IPS-20b (cell line): ENCODE measurements around the gene MLEC.
A peak's percentile ranks its signal among the peaks of the same experiment; 100 is the strongest.

Source experiments
- H3K27ac ChIP-seq: one replicate; pipeline ENCODE4 v1.5.1; 2013; ENCODE audit warnings: low read length
- H3K27me3 ChIP-seq: 2 replicates; pipeline ENCODE4 v1.6.1; 2013; ENCODE audit warnings: mild to moderate bottlenecking, low read length, inconsistent platforms; ENCODE audit not compliant: insufficient read depth
- H3K36me3 ChIP-seq: 2 replicates; pipeline ENCODE4 v1.6.1; 2013; ENCODE audit warnings: low read depth, mild to moderate bottlenecking, inconsistent platforms, low read length, moderate library complexity; ENCODE audit not compliant: insufficient read depth
- H3K4me1 ChIP-seq: 2 replicates; pipeline ENCODE4 v1.6.1; 2013; ENCODE audit warnings: mild to moderate bottlenecking, control low read depth, inconsistent platforms, low read length, moderate library complexity; ENCODE audit not compliant: insufficient read depth
- H3K4me3 ChIP-seq: 2 replicates; pipeline ENCODE4 v1.5.1; 2013; ENCODE audit warnings: mild to moderate bottlenecking, low read length, inconsistent platforms
- H3K9ac ChIP-seq: 2 replicates; pipeline ENCODE4 v1.6.1; 2013; ENCODE audit warnings: low read depth, mild to moderate bottlenecking, inconsistent platforms, low read length, moderate library complexity
- H3K9me3 ChIP-seq: 2 replicates; pipeline ENCODE4 v1.6.1; 2013; ENCODE audit warnings: mild to moderate bottlenecking, low read depth, low read length, inconsistent platforms; ENCODE audit not compliant: insufficient read depth

Gene MLEC

DNA sequence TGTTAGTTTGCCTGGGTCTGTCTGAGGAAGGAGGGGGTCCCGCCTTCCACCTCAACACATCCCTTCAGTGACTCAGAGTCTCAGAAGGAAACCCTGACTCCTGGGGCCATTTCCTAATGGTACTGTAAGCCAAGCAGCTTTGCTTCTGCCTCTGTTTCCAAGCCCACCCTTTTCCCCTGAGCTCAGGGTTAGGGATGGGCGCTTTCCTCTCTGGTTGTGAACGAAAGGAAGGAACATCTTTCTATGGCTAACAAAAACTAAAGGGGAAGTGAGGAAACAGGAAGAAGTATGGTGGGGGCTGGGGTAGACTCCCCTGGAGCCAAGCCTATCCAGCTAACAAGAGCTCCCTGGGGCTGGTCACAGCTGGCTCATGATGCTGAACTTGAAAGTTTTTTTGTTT is 11.7 kb downstream of the MLEC start:
- Histone ChIP-seq H3K4me3 (no peak overlapping the region), H3K4me1 (peaks cover 8% of the 10 kb centered on the region; the same call in 1 of the 2 replicates), H3K27me3 (no peaks in the 10 kb centered on the region), H3K36me3 (peaks cover 97% of the 10 kb centered on the region), H3K9ac (no peak overlapping the region), H3K27ac (no peak overlapping the region), H3K9me3 (no peaks in the 10 kb centered on the region)

DNA sequence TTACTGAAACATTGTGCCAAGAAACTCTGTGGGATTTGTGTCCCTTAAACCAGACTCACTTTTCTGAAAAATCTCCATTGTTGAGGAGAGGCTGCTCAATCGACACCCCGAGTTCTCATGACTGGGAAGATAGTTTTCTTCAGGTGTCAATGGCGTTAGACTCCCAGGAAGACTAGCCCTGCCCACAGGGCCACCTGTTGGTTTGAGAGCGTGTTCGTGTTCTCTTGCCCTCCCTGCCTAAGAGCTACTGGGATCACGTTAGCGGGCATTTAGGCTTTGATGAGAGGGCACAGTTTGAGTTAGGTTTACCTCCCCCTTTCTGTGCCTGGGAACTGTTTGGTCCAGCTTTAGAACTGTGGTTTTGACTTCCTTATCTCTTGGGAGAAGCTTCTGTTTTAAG is 12.6 kb downstream of the MLEC start:
- Histone ChIP-seq H3K4me3 (no peak overlapping the region), H3K9me3 (no peaks in the 10 kb centered on the region), H3K27ac (no peak overlapping the region), H3K4me1 (peaks cover 1% of the 10 kb centered on the region; the same call in 1 of the 2 replicates), H3K9ac (no peak overlapping the region), H3K27me3 (no peaks in the 10 kb centered on the region), H3K36me3 (peaks cover 93% of the 10 kb centered on the region)

DNA sequence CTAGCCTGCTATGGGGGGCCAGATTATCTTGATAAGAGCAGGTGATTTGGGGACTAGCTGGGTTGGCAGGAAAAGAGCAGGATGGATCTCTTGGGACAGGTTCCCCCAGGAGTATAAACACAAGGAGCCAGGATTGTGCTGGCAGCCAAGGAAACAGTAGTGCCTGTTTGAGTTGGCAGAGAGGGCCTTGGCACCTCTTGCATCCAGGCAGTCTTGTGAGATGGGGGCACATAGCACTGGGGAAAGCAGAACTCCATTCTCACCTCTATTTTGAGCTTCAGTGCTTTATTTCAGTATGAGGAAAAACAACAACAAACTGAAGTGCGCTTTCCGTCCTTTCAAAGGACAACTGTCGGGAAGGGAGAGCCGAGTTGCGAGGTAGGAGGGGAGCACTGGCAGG is 13.9 kb downstream of the MLEC start:
- no peak overlapping the region for H3K9ac ChIP-seq
- no peaks in the 10 kb centered on the region for H3K27me3 ChIP-seq
- no peak overlapping the region for H3K4me3 ChIP-seq
- no peaks in the 10 kb centered on the region for H3K9me3 ChIP-seq
- peaks cover 83% of the 10 kb centered on the region for H3K36me3 ChIP-seq
- no peaks in the 10 kb centered on the region for H3K4me1 ChIP-seq
- H3K27ac ChIP-seq, result no peak overlapping the region

DNA sequence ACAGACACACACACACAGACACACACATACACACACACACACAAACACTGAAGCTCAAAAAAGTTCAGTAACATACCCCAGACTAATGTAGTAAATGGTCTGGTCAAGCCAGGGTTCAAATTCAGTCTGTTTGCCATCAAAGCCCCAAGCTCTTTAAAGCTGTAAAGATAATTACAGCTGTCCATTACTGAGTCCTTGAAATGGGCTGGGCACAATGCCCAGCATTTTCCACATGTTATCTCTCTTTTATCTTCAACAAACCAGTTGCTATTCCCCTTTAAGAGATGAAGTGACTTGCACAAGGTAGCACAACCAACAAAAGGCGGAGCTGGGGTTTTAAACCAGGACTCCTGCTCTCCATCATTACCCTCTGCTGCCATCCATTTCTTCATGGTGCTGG is 15.7 kb downstream of the MLEC start:
- no peak overlapping the region for H3K4me3 ChIP-seq
- no peak overlapping the region for H3K27ac ChIP-seq
- H3K9ac ChIP-seq, result no peak overlapping the region
- no peaks in the 10 kb centered on the region for H3K4me1 ChIP-seq
- H3K9me3 ChIP-seq, result no peaks in the 10 kb centered on the region
- no peaks in the 10 kb centered on the region for H3K27me3 ChIP-seq
- peaks cover 65% of the 10 kb centered on the region for H3K36me3 ChIP-seq

DNA sequence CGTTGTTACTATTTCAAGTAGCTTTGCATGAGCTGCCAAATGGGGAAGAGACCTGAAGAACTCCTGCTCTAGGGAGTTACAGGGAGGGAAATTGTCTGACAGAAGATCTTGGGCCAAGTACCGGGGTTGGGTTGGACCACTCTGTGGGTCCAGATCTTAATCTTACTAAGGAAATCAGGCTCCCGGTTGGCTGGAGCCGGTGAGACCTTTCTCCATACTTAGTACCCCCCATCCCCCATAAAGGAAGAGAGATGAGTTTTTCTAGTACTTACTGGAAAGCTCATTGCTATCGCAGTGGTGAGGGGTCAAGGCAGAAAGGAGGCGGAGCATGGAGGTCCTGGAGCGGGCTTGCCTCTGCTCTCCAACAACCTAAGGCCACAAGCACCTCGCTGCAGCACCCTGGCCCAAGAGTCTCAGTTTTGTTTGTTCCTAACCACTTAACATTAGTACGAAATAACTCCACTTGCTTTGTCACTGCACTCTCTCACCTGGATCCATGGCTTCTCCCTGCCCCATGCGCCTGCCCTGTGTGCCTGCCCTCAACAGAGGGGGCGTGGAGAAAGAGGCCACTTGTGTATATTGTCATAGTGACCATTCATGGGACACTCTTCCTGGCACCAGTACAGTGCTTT is 16.5 kb downstream of the MLEC start:
- no peak overlapping the region for H3K4me3 ChIP-seq
- no peaks in the 10 kb centered on the region for H3K9me3 ChIP-seq
- peaks cover 57% of the 10 kb centered on the region for H3K36me3 ChIP-seq
- H3K27me3 ChIP-seq, result no peaks in the 10 kb centered on the region
- no peak overlapping the region for H3K9ac ChIP-seq
- no peaks in the 10 kb centered on the region for H3K4me1 ChIP-seq
- H3K27ac ChIP-seq, result no peak overlapping the region

DNA sequence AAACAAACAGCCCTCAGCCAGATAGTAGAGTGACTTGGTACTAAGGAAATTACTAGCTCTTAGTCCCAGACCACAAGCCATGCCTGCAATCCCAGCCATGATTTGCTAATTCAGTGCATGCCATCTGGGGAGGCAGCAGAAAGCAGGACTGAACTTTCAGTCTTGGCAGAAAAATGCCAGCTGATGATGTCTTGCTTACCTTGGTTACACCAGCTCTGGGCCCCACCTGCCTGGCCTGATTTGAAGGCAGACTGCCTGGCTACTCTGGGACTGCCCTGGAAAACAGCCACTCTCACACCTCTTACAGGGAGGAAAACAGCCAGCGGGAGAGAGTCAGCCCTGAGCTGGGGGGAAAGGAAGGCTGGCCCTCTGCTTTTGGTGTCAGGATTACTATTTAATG is 18.7 kb downstream of the MLEC start:
- H3K4me1 ChIP-seq, result no peaks in the 10 kb centered on the region; the same call in 1 of the 2 replicates
- no peak overlapping the region for H3K4me3 ChIP-seq
- H3K9me3 ChIP-seq, result no peaks in the 10 kb centered on the region
- no peaks in the 10 kb centered on the region for H3K27me3 ChIP-seq
- H3K27ac ChIP-seq, result no peak overlapping the region
- peaks cover 36% of the 10 kb centered on the region for H3K36me3 ChIP-seq
- no peak overlapping the region for H3K9ac ChIP-seq

DNA sequence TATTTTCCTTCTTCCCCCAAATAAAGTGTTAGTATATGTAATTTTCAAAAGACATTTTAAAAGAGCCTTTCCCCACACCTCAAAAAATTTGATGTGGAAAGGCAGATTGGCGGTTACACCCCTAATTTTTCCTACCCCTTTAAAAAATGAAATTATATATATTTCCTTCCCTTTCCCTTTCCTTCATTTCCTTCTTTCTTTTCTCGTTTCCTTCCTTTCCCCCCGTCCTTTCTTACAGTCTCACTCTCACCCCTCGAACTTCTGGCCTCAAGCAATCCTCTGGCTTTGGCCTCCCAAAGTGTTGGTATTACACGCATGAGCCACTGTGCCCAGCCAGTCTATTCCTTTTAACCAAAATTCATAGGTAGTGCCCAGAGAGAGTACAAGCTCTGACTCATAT is 19.1 kb downstream of the MLEC start:
- no peak overlapping the region for H3K4me3 ChIP-seq
- H3K36me3 ChIP-seq, result peaks cover 31% of the 10 kb centered on the region
- H3K4me1 ChIP-seq, result no peaks in the 10 kb centered on the region; the same call in 1 of the 2 replicates
- no peak overlapping the region for H3K9ac ChIP-seq
- H3K27me3 ChIP-seq, result no peaks in the 10 kb centered on the region
- H3K9me3 ChIP-seq, result no peaks in the 10 kb centered on the region
- H3K27ac ChIP-seq, result no peak overlapping the region

DNA sequence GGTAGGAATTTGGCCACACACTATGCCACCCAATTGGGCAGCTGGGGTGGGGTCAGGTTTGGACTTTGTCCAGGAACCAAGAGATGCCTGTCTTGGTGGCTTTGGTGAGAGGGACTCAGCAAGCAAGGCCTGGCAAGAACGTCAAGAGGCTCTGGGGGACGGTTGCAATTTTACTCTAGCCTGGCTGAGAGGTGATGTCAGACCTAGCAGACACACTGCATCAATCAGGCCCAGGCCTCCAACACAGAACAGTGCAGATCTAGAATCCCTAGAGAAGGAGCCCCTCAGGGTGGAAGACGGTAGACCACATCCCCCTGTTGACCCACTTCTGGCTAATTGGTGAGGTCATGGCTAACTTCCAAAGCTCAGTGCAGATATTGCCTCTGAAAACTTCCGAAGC is 21.7 kb downstream of the MLEC start:
- Histone ChIP-seq H3K4me1 (peaks cover 4% of the 10 kb centered on the region; the same call in 1 of the 2 replicates), H3K27ac (no peak overlapping the region), H3K27me3 (no peaks in the 10 kb centered on the region)

DNA sequence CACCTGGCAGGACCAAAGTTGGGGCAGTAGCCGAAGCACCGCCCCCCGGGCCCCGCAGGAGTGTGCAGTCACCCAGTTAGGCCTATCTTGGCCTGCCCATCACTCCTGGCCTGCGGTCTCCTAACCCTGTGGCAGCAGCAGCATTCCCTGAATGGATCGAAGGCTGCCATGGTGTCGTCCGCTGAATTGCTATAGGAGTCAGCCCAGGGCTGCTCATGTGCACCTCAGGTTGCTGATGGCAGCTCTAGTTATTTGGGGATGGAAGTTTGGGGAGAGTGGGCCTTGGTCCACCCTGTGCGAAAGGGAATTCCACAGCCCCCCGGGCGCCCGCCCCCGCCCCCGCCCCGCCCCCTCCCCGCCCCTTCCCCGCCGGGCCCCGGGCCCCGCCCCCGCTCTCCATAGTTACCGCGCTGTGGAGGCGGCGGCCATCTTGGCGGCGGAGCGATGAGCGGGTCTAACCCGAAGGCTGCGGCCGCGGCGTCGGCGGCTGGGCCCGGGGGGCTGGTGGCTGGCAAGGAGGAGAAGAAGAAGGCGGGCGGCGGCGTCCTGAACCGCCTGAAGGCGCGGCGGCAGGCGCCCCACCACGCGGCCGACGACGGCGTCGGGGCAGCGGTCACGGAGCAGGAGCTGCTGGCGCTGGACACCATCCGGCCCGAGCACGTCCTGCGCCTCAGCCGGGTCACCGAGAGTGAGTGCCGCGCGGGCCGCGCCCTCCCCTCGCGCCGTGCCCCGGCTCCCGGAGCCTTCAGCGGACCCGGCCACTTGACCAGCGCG is 23.3 kb downstream of the MLEC start, which contains the start of gene UNC119B:
UNC119B (plus strand) TSS at position 428 of the 774 bp plus-strand sequence; CDS start at position 445, 17 bp downstream.
- no peaks in the 10 kb centered on the region for H3K9me3 ChIP-seq
- peaks cover 29% of the 10 kb centered on the region for H3K36me3 ChIP-seq
- H3K4me3 ChIP-seq, result peak within 1 kb of the TSS; percentile 95
- peaks cover 4% of the 10 kb centered on the region; the same call in 1 of the 2 replicates for H3K4me1 ChIP-seq
- H3K27ac ChIP-seq, result peak within 1 kb of the TSS; percentile 49
- H3K27me3 ChIP-seq, result no peaks in the 10 kb centered on the region
- H3K9ac ChIP-seq, result peak within 1 kb of the TSS; percentile 97

More for the DNA sequence above, 21.7 kb downstream of the MLEC start:
- no peaks in the 10 kb centered on the region for H3K9me3 ChIP-seq
- peaks cover 20% of the 10 kb centered on the region for H3K36me3 ChIP-seq
- H3K4me3 ChIP-seq, result no peak overlapping the region
- H3K9ac ChIP-seq, result no peak overlapping the region

DNA sequence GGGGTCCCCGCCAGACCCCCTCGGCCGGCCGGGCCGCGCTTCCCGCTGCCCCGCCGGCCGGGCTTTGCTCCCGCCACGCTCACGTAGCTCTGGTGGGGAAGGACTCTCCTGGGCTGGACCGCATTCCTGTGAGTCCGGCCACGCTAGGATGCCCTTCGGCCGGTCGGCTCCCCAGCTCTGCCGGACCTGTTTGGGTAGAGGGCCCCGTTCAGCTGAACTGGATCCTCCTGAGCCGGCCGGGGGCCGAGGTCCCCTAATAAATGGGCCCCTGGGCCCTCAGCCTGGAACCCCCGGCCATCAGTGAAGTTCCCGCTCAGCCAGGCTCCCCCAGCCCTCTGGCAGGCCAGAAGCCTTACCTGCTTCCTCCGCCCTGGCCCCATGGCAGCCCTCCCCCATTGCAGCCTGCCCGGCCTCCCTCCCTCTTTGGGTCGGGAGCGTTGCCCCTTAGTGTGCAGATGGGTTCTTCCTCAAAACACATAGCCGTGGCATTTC is 23.9 kb downstream of the MLEC start:
- peak overlapping the region; percentile 97 for H3K9ac ChIP-seq
- H3K9me3 ChIP-seq, result no peaks in the 10 kb centered on the region
- H3K4me1 ChIP-seq, result peaks cover 4% of the 10 kb centered on the region; the same call in 1 of the 2 replicates
- peak overlapping the region; percentile 49 for H3K27ac ChIP-seq
- no peaks in the 10 kb centered on the region for H3K27me3 ChIP-seq
- H3K36me3 ChIP-seq, result peaks cover 34% of the 10 kb centered on the region
- H3K4me3 ChIP-seq, result peak overlapping the region; percentile 95

DNA sequence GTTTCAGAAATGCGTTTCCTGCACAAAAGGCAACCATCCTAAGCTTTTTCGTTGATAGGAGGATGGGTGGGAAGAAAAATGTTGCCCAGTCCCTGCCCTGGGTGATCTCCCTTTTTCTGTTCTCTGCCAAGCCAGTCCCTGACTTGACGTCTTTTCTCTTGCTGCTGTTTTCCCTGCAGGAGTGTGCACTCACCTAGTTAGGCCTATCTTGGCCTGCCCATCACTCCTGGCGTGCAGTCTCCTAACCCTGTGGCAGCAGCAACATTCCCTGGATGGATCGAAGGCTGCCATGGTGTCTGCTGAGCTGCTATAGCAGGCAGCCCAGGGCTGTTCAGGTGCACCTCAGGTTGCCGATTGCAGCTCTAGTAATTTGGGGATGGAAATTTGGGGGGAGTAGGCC is 24.5 kb downstream of the MLEC start:
- peaks cover 4% of the 10 kb centered on the region; the same call in 1 of the 2 replicates for H3K4me1 ChIP-seq

More for the DNA sequence above, 24.5 kb downstream of the MLEC start:
- peak overlapping the region; percentile 49 for H3K27ac ChIP-seq
- H3K4me3 ChIP-seq, result peak overlapping the region; percentile 95
- H3K9ac ChIP-seq, result peak overlapping the region; percentile 97
- H3K36me3 ChIP-seq, result peaks cover 40% of the 10 kb centered on the region
- H3K9me3 ChIP-seq, result no peaks in the 10 kb centered on the region
- H3K27me3 ChIP-seq, result no peaks in the 10 kb centered on the region
